B cell (primary cell): ENCODE results near the gene SLC45A2. TPM values are rescaled to one million over a fixed set of nuclear protein-coding genes. Genes with fewer than 3 reads are reported as not detected.

Experiments
- ATAC-seq: fragments of 200-7000 bp; cut with Tn5 transposase; one replicate; pipeline ENCODE4 v1.10.0; 2021; ENCODE audit warnings: low read depth, mild to moderate bottlenecking, moderate number of reproducible peaks, moderate library complexity
- CTCF ChIA-PET: fragments of 350-600 bp; sonication (Branson Sonifier 250); formaldehyde crosslinking; loops from one replicate; lab custom pipeline; 2021; ENCODE audit warnings: antibody characterized with exemption, inconsistent platforms; lab: Charles Lee
- POLR2A ChIA-PET: fragments of 350-600 bp; sonication (Branson Sonifier 250); formaldehyde crosslinking; loops from one replicate; lab custom pipeline; 2021; ENCODE audit warnings: antibody characterized with exemption; lab: Charles Lee
- DNase-seq: peaks from one replicate; pipeline ENCODE4 v3.0.0; 2013
- H2AFZ ChIP-seq: 2 replicates; pipeline ENCODE4 v1.6.1; 2012; ENCODE audit warnings: mild to moderate bottlenecking, low read depth, low read length; ENCODE audit not compliant: insufficient read depth, poor library complexity, severe bottlenecking
- H3K27ac ChIP-seq, 2 donors: 1 replicate in 1 of 2; 2 replicates in 1 of 2; pipeline ENCODE4 v1.5.1; 2012 to 2013; ENCODE audit warnings: low read length in 2 of 2, mild to moderate bottlenecking in 2 of 2, moderate library complexity in 1 of 2
- H3K27me3 ChIP-seq, 4 experiments: fragments of 200-600 bp in 1 of 4; sonication (generic) in 1 of 4; replicated peaks in 1 of 4; 1 replicate in 2 of 4; 2 replicates in 2 of 4; pipeline versions ENCODE4 v1.6.1 to v1.7.0; 2013 to 2016; ENCODE audit warnings: low read length in 3 of 4, mild to moderate bottlenecking in 2 of 4, mixed read lengths in 1 of 4, moderate library complexity in 1 of 4; ENCODE audit not compliant: insufficient read depth in 4 of 4, control insufficient read depth in 3 of 4; ENCODE audit errors: control extremely low read depth in 1 of 4
- H3K36me3 ChIP-seq, 2 experiments: replicated peaks in 1 of 2; 1 replicate in 1 of 2; 2 replicates in 1 of 2; pipeline versions ENCODE4 v1.6.1 to v1.7.1; 2013; ENCODE audit warnings: low read length in 1 of 2; ENCODE audit not compliant: insufficient read depth in 2 of 2, control insufficient read depth in 1 of 2; ENCODE audit errors: control extremely low read depth in 1 of 2, extremely low read depth in 1 of 2
- H3K4me1 ChIP-seq, 2 donors: fragments of 200-600 bp in 1 of 2; sonication (generic) in 1 of 2; 1 replicate in 1 of 2; 2 replicates in 1 of 2; pipeline versions ENCODE4 v1.5.1 to v1.6.1; 2013 to 2017; ENCODE audit warnings: low read length in 2 of 2; ENCODE audit not compliant: control insufficient read depth in 2 of 2, insufficient read depth in 2 of 2
- H3K4me2 ChIP-seq: replicated peaks from 2 replicates; pipeline ENCODE3; 2012; ENCODE audit warnings: mild to moderate bottlenecking, low read depth, low read length; ENCODE audit not compliant: poor library complexity, severe bottlenecking
- H3K4me3 ChIP-seq, 5 experiments: fragments of 200-600 bp in 1 of 5; sonication (generic) in 1 of 5; 1 replicate in 3 of 5; 2 replicates in 2 of 5; pipeline versions ENCODE4 v1.5.1 to v1.7.0; 2011 to 2016; ENCODE audit warnings: low read length in 4 of 5, mild to moderate bottlenecking in 4 of 5, low read depth in 2 of 5, control low read depth in 1 of 5, moderate library complexity in 1 of 5; ENCODE audit not compliant: insufficient read depth in 1 of 5; ENCODE audit errors: control extremely low read depth in 1 of 5, extremely low read depth in 1 of 5
- H3K79me2 ChIP-seq: fragments of 200-600 bp; sonication (generic); one replicate; pipeline ENCODE4 v1.6.0; 2016; ENCODE audit warnings: low read length; ENCODE audit not compliant: control insufficient read depth, insufficient read depth
- H3K9ac ChIP-seq: fragments of 200-600 bp; sonication (generic); 2 replicates; pipeline ENCODE4 v1.6.1; 2017; ENCODE audit warnings: mild to moderate bottlenecking, low read length, moderate library complexity
- H3K9me3 ChIP-seq, 3 donors: one replicate each; pipeline versions ENCODE4 v1.6.1 to v1.7.1; 2013; ENCODE audit warnings: low read length in 2 of 3; ENCODE audit not compliant: control insufficient read depth in 2 of 3, insufficient read depth in 1 of 3; ENCODE audit errors: control extremely low read depth in 1 of 3
- H4K20me1 ChIP-seq: 2 replicates; pipeline ENCODE4 v1.6.0; 2012; ENCODE audit warnings: mild to moderate bottlenecking, low read length; ENCODE audit not compliant: insufficient read depth, control insufficient read depth, poor library complexity, severe bottlenecking
- H3K27ac Mint-ChIP-seq: one replicate; pipeline ENCODE4 v1.8.0; 2021; ENCODE audit warnings: mixed read lengths
- H3K27me3 Mint-ChIP-seq: one replicate; pipeline ENCODE4 v1.8.0; 2021; ENCODE audit warnings: mixed read lengths
- H3K4me1 Mint-ChIP-seq: one replicate; pipeline ENCODE4 v1.8.0; 2021; ENCODE audit warnings: mixed read lengths
- H3K4me3 Mint-ChIP-seq: one replicate; pipeline ENCODE4 v1.8.0; 2021; ENCODE audit warnings: mixed read lengths
- H3K9me3 Mint-ChIP-seq: one replicate; pipeline ENCODE4 v1.8.0; 2022; ENCODE audit warnings: mixed read lengths; ENCODE audit not compliant: insufficient read depth
- EZH2 ChIP-seq: IDR thresholded peaks from 2 replicates; pipeline ENCODE4 v1.6.1; 2012; ENCODE audit warnings: borderline replicate concordance, low read depth, mild to moderate bottlenecking, moderate library complexity, low read length; ENCODE audit not compliant: insufficient read depth, poor library complexity, severe bottlenecking
- WGBS: methylation state at CpG from one replicate; pipeline ENCODE4 v1.1.5; 2013; ENCODE audit warnings: missing lambda C conversion rate; ENCODE audit not compliant: insufficient coverage; 5-methylcytosine and 5-hydroxymethylcytosine counted together
- intact Hi-C: fragments of 100-400 bp; cut with micrococcal nuclease; formaldehyde crosslinking; loops from one replicate; pipeline ENCODE4 v1.10.0; 2022
- polyA plus RNA-seq: library from polyadenylated mRNA; depleted of rRNA; stranded (reverse); fragments of >200 nt; gene quantifications from 2 replicates; pipeline ENCODE4 v1.2.3, GENCODE V29; 2012
- total RNA-seq, 2 donors: library from RNA; stranded (reverse); fragments of 120-200 nt in 1 of 2; gene quantifications; 1 replicate in 1 of 2; 2 replicates in 1 of 2; pipeline versions ENCODE4 v1.2.3 to v1.2.4, GENCODE V29; 2013 to 2022
- TF ChIP-seq, protein P1 (sequence below): fragments of 200-600 bp; IDR thresholded peaks from one replicate; pipeline ENCODE4 v1.8.0; 2022; ENCODE audit warnings: antibody characterized with exemption, mild to moderate bottlenecking

Gene SLC45A2
- total and polyA plus RNA-seq, 2 donors (not counting 1 experiment from before 2014, with no cell fraction given), result not detected

GRCh38 chr5:33936004-33936380, 48.5 kb downstream of the SLC45A2 start:
- peaks cover 0 to 41% (median 23%) of the 10 kb centered on the region in 4 experiments for H3K27me3 ChIP-seq
- H4K20me1 ChIP-seq, result no peaks in the 10 kb centered on the region
- no peak overlapping the region for H3K27ac Mint-ChIP-seq
- WGBS, result 3% methylated on average over 29 of the region's 30 CpGs
- H3K79me2 ChIP-seq, result no peaks in the 10 kb centered on the region
- H3K4me3 ChIP-seq, result no peak overlapping the region
- H3K4me2 ChIP-seq, result peak overlapping the region; percentile 22
- ChIA-PET POLR2A (no interaction called here), CTCF (interaction anchor here (0.9 to 4.4 kb wide), 8 partner anchors 10 to 500 kb away, joined by 3 to 97 read pairs (median 8); no protein-coding TSS in a partner anchor)
- peaks cover 13 to 20% of the 10 kb centered on the region in 2 donors for H3K4me1 ChIP-seq
- peaks cover 0 to 21% (median 0%) of the 10 kb centered on the region in 3 donors for H3K9me3 ChIP-seq
- H3K36me3 ChIP-seq, result no peaks in the 10 kb centered on the region
- DNase-seq (peak; percentile 44), ATAC-seq (no peak)
- H3K4me1 Mint-ChIP-seq, result peaks cover 17% of the 10 kb centered on the region
- TF ChIP-seq, protein P1, sequence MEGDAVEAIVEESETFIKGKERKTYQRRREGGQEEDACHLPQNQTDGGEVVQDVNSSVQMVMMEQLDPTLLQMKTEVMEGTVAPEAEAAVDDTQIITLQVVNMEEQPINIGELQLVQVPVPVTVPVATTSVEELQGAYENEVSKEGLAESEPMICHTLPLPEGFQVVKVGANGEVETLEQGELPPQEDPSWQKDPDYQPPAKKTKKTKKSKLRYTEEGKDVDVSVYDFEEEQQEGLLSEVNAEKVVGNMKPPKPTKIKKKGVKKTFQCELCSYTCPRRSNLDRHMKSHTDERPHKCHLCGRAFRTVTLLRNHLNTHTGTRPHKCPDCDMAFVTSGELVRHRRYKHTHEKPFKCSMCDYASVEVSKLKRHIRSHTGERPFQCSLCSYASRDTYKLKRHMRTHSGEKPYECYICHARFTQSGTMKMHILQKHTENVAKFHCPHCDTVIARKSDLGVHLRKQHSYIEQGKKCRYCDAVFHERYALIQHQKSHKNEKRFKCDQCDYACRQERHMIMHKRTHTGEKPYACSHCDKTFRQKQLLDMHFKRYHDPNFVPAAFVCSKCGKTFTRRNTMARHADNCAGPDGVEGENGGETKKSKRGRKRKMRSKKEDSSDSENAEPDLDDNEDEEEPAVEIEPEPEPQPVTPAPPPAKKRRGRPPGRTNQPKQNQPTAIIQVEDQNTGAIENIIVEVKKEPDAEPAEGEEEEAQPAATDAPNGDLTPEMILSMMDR, result no peak
- TF ChIP-seq EZH2, result no peak
- H3K4me3 Mint-ChIP-seq, result no peak overlapping the region
- H3K9ac ChIP-seq, result no peak overlapping the region
- no peak overlapping the region for H3K27ac ChIP-seq
- intact Hi-C loops, result no loop called here
- no peaks in the 10 kb centered on the region for H3K9me3 Mint-ChIP-seq
- H3K27me3 Mint-ChIP-seq, result peaks cover 39% of the 10 kb centered on the region
- no peak overlapping the region for H2AFZ ChIP-seq

DNA sequence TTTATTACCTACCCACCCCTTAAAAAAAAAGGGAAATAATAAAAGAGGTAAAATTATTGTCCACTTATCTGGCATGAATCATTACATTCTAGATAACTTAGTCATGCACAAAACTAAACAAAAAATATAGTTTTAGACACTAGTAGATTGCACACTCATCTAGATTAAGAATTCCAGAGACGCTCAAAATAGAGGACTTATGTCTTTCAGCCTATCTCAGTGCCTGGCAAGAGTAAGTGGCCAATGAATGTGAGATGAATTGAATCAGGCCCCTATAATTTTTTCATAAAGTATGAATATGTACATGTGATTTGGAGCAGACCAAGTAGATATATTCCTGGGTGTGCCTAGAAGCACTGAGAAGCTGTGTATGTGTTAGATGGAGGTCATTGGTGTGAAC, 50.3 kb downstream of the SLC45A2 start:
- POLR2A ChIA-PET, result no interaction called here
- Histone ChIP-seq H4K20me1 (no peaks in the 10 kb centered on the region), H3K27ac (no peak overlapping the region), H3K4me3 (no peak overlapping the region), H3K4me2 (no peak overlapping the region), H3K9ac (no peak overlapping the region), H3K27me3 (peaks cover 0 to 38% (median 22%) of the 10 kb centered on the region in 4 experiments), H3K79me2 (no peaks in the 10 kb centered on the region), H2AFZ (peak overlapping the region; percentile 9), H3K36me3 (no peaks in the 10 kb centered on the region), H3K9me3 (peaks cover 0 to 21% (median 0%) of the 10 kb centered on the region in 3 donors), H3K4me1 (peaks cover 13 to 20% of the 10 kb centered on the region in 2 donors)
- Mint-ChIP-seq H3K4me3 (no peak overlapping the region), H3K4me1 (peaks cover 17% of the 10 kb centered on the region), H3K27ac (no peak overlapping the region), H3K27me3 (peaks cover 29% of the 10 kb centered on the region), H3K9me3 (no peaks in the 10 kb centered on the region)
- DNase-seq (no peak), ATAC-seq (no peak)
- TF ChIP-seq, protein P1, result no peak
- no peak for TF ChIP-seq EZH2
- no CpG with 5 or more reads among the region's 1 CpG for WGBS
- intact Hi-C loops, result loop anchor here (1.0 kb wide), 2 partner anchors 346 to 493 kb away; no protein-coding TSS in a partner anchor
- CTCF ChIA-PET, result interaction anchor here (0.6 to 4.4 kb wide), 12 partner anchors 11 to 542 kb away, joined by 3 to 97 read pairs (median 4); no protein-coding TSS in a partner anchor
